K562 (cell line): ENCODE data around the gene IL11. TPM values are rescaled to one million over a fixed set of nuclear protein-coding genes. Genes with fewer than 3 reads are reported as not detected.

Experiments
- BRD4 ChIP-seq: fragments of 200-600 bp; sonication (generic); IDR thresholded peaks from 2 replicates; pipeline ENCODE4 v1.6.1; 2017; ENCODE audit warnings: inconsistent platforms
- CBFB ChIP-seq: sonication (generic); formaldehyde crosslinking; IDR thresholded peaks from 2 replicates; pipeline ENCODE4 v1.4.0; 2020; ENCODE audit warnings: mild to moderate bottlenecking, missing genetic modification reagents
- CCNT2 ChIP-seq: IDR thresholded peaks from 2 replicates; pipeline ENCODE4 v1.6.1; 2011; ENCODE audit warnings: borderline replicate concordance, low read depth, mild to moderate bottlenecking, moderate library complexity, mixed read lengths, low read length; ENCODE audit not compliant: insufficient read length; ENCODE audit errors: extremely low read depth
- CEBPG ChIP-seq, 3 experiments: fragments of 200-800 bp in 1 of 3; sonication (Bioruptor generic) in 1 of 3; sonication (generic) in 1 of 3; formaldehyde crosslinking in 1 of 3; IDR thresholded peaks in 2 of 3; conservative IDR thresholded peaks in 1 of 3; 2 replicates each; pipeline versions ENCODE4 v1.6.1 to v1.8.0; 2016 to 2022; ENCODE audit warnings: missing compliant biosample characterization in 2 of 3, missing genetic modification characterization in 2 of 3, mild to moderate bottlenecking in 1 of 3, missing genetic modification reagents in 1 of 3
- EHMT2 ChIP-seq: fragments of 450-650 bp; IDR thresholded peaks from 2 replicates; pipeline ENCODE4 v1.6.1; 2018; ENCODE audit warnings: antibody characterized with exemption
- ETS2 ChIP-seq: IDR thresholded peaks from 2 replicates; pipeline ENCODE4 v1.6.1; 2016; ENCODE audit warnings: borderline replicate concordance, missing genetic modification characterization, mild to moderate bottlenecking, moderate library complexity, missing compliant biosample characterization; ENCODE audit not compliant: poor library complexity, severe bottlenecking
- GMEB1 ChIP-seq: fragments of 250-450 bp; sonication (Bioruptor Pico); IDR thresholded peaks from 2 replicates; pipeline ENCODE4 v1.4.0; 2020; ENCODE audit warnings: mild to moderate bottlenecking
- HSF4 ChIP-seq: fragments of 250-450 bp; sonication (Bioruptor Pico); IDR thresholded peaks from 2 replicates; pipeline ENCODE4 v2.1.2; 2022; ENCODE audit warnings: mild to moderate bottlenecking, moderate library complexity, borderline replicate concordance
- IFI16 ChIP-seq: fragments of 250-450 bp; sonication (Bioruptor Pico); IDR thresholded peaks from 2 replicates; pipeline ENCODE4 v2.1.2; 2022; ENCODE audit warnings: mild to moderate bottlenecking, inconsistent platforms
- IRF9 ChIP-seq: fragments of 450-650 bp; IDR thresholded peaks from 2 replicates; pipeline ENCODE4 v1.6.1; 2016; ENCODE audit warnings: missing biosample characterization, missing genetic modification characterization
- KHSRP ChIP-seq: fragments of 450-650 bp; IDR thresholded peaks from 2 replicates; pipeline ENCODE4 v1.6.1; 2017
- MBD1 ChIP-seq: fragments of 250-450 bp; sonication (Bioruptor Pico); IDR thresholded peaks from 2 replicates; pipeline ENCODE4 v1.8.0; 2022; ENCODE audit warnings: inconsistent platforms
- NCOA2 ChIP-seq, 2 experiments: fragments of 450-650 bp; IDR thresholded peaks; 2 replicates each; pipeline ENCODE4 v1.6.1; 2018; ENCODE audit warnings: mild to moderate bottlenecking in 2 of 2, moderate library complexity in 1 of 2; ENCODE audit not compliant: partially characterized antibody in 2 of 2
- NCOA6 ChIP-seq: fragments of 450-650 bp; IDR thresholded peaks from 2 replicates; pipeline ENCODE4 v1.6.1; 2017; ENCODE audit warnings: mild to moderate bottlenecking
- NR1H2 ChIP-seq: sonication (generic); formaldehyde crosslinking; IDR thresholded peaks from 2 replicates; pipeline ENCODE4 v1.4.0; 2020; ENCODE audit warnings: mild to moderate bottlenecking, missing genetic modification reagents
- PCBP1 ChIP-seq: fragments of 200-400 bp; formaldehyde crosslinking; IDR thresholded peaks from 2 replicates; pipeline ENCODE4 v1.6.1; 2018; ENCODE audit warnings: mild to moderate bottlenecking, low read depth, low read length; ENCODE audit not compliant: poor library complexity, severe bottlenecking
- PHF21A ChIP-seq: fragments of 450-650 bp; IDR thresholded peaks from 2 replicates; pipeline ENCODE4 v1.6.1; 2017; ENCODE audit warnings: low read depth, borderline replicate concordance
- RCOR1 ChIP-seq, 2 experiments: IDR thresholded peaks; 2 replicates each; pipeline ENCODE4 v1.6.1; 2012; ENCODE audit warnings: low read depth in 2 of 2, low read length in 2 of 2, borderline replicate concordance in 1 of 2, improper control_type of control experiment in 1 of 2
- TARDBP ChIP-seq: fragments of 450-650 bp; IDR thresholded peaks from 2 replicates; pipeline ENCODE4 v1.6.1; 2016
- THRAP3 ChIP-seq: fragments of 450-650 bp; IDR thresholded peaks from 2 replicates; pipeline ENCODE4 v1.6.1; 2016; ENCODE audit warnings: mild to moderate bottlenecking, inconsistent platforms, borderline replicate concordance
- TSC22D4 ChIP-seq: fragments of 450-650 bp; IDR thresholded peaks from 2 replicates; pipeline ENCODE4 v1.6.1; 2016; ENCODE audit warnings: missing genetic modification characterization, missing biosample characterization, control low read depth
- YBX1 ChIP-seq: fragments of 450-650 bp; IDR thresholded peaks from 2 replicates; pipeline ENCODE4 v1.7.1; 2016; ENCODE audit warnings: mild to moderate bottlenecking
- ZBTB7A ChIP-seq: IDR thresholded peaks from 2 replicates; pipeline ENCODE4 v1.6.1; 2011; ENCODE audit warnings: low read depth, mild to moderate bottlenecking, low read length, moderate library complexity, borderline replicate concordance; ENCODE audit not compliant: control insufficient read depth
- ZC3H11A ChIP-seq: IDR thresholded peaks from 2 replicates; pipeline ENCODE4 v1.6.1; 2012; ENCODE audit warnings: low read depth, low read length, improper control_type of control experiment
- ZNF431 ChIP-seq: sonication (generic); formaldehyde crosslinking; IDR thresholded peaks from 2 replicates; pipeline ENCODE4 v1.8.0; 2022; ENCODE audit warnings: mild to moderate bottlenecking, missing genetic modification reagents
- polyA plus RNA-seq, 8 experiments: library from polyadenylated mRNA; depleted of rRNA in 4 of 8; stranded (reverse) in 5 of 8; unstranded in 3 of 8; fragments of >200 nt; fragmentation: Nextera tagmentation in 2 of 8; fragmentation: Illumina TruSeq in 1 of 8; extraction: Ambion mirVana in 2 of 8; extraction: Trizol in 1 of 8; gene quantifications; 2 replicates each; pipeline versions ENCODE4 v1.2.1 to v1.2.3, GENCODE V29; 2011 to 2014; ENCODE audit warnings: inconsistent platforms in 1 of 8, missing spikeins in 1 of 8
- total RNA-seq, 7 experiments: library from RNA; depleted of rRNA in 6 of 7; stranded (reverse); fragments of >200 nt in 6 of 7; fragmentation: Illumina TruSeq in 2 of 7; extraction: Trizol in 2 of 7; gene quantifications; 2 replicates each; pipeline versions ENCODE4 v1.2.1 to v1.2.3, GENCODE V29; 2011 to 2021; ENCODE audit warnings: low replicate concordance in 1 of 7

IL11 gene
- total and polyA plus RNA-seq, 9 of the 15 experiments (the other 6 are each of a cell fraction or from before 2014, with no cell fraction given): 0.04 to 0.42 (median 0.06) TPM; not detected in 6

GRCh38 chr19:55339105-55339888 is 31.0 kb downstream of the IL11 start, which contains the start of gene KMT5C (continued):
- TF ChIP-seq MBD1: no peak
- TF ChIP-seq NR1H2 (CRISPR knock-in tag): no peak
- no peak for TF ChIP-seq BRD4
- TF ChIP-seq GMEB1 (CRISPR knock-in tag): peak; percentile 10; the same call in 1 of the 2 replicates
- TF ChIP-seq TARDBP: no peak
- no peak for TF ChIP-seq TSC22D4 (tag)
- TF ChIP-seq ZNF431 (CRISPR knock-in tag): no peak
- no peak for TF ChIP-seq ZBTB7A
- TF ChIP-seq CBFB (CRISPR knock-in tag): no peak
- TF ChIP-seq IFI16 (CRISPR knock-in tag): no peak
- no peak for TF ChIP-seq EHMT2
- TF ChIP-seq HSF4 (CRISPR knock-in tag): no peak
- TF ChIP-seq RCOR1 (IDR thresholded peaks at IDR 0.05; ENCODE audit: borderline replicate concordance in 1 of 2, low read depth in 2 of 2, low read length in 2 of 2): peak in 1 of 2 experiments; percentile 73; a peak in 2 of 4 replicates
- no peak for TF ChIP-seq YBX1
- no peak for TF ChIP-seq ETS2 (tag)
- no peak for TF ChIP-seq THRAP3
- TF ChIP-seq KHSRP: peak; percentile 75
- no peak for TF ChIP-seq ZC3H11A
- no peak for TF ChIP-seq CCNT2
- TF ChIP-seq NCOA6: no peak
- TF ChIP-seq NCOA2 (IDR thresholded peaks at IDR 0.05; ENCODE audit: partially characterized antibody in 2 of 2): no peak
- TF ChIP-seq CEBPG (CRISPR knock-in tag; IDR thresholded peaks at IDR 0.05): no peak
- no peak for TF ChIP-seq CEBPG (tag; conservative IDR thresholded peaks at IDR 0.05 in 1 of 2, IDR thresholded peaks at IDR 0.05 in 1 of 2)
- no peak for TF ChIP-seq IRF9
- peak; percentile 72 for TF ChIP-seq PCBP1
- TF ChIP-seq PHF21A: no peak
